GM23248 (cell line): ENCODE measurements around the gene CDK5.

Source experiments
- EZH2 ChIP-seq: fragments of 200-600 bp; sonication (generic); IDR thresholded peaks from 2 replicates; pipeline ENCODE4 v1.6.1; 2018; ENCODE audit warnings: antibody characterized with exemption, mild to moderate bottlenecking; ENCODE audit not compliant: insufficient read depth, poor library complexity, severe bottlenecking
- EZH2phosphoT487 ChIP-seq: fragments of 200-600 bp; sonication (generic); IDR thresholded peaks from 2 replicates; pipeline ENCODE4 v1.6.1; 2018; ENCODE audit warnings: antibody characterized with exemption, moderate library complexity, mild to moderate bottlenecking, low read depth; ENCODE audit not compliant: insufficient read depth

- TF ChIP-seq EZH2 (no peak), EZH2phosphoT487 (no peak)
These were observed 29.4 kb downstream of the CDK5 start, which contains the start of gene ABCB8 for GRCh38 chr7:151028131-151028947.
